SK-N-SH (cell line): ENCODE results near the gene NMS.

Experiments
- MXI1 ChIP-seq: IDR thresholded peaks from 2 replicates; pipeline ENCODE4 v1.6.1; 2012; ENCODE audit warnings: mild to moderate bottlenecking, low read depth, low read length, improper control_type of control experiment
- TCF12 ChIP-seq: IDR thresholded peaks from 2 replicates; pipeline ENCODE4 v1.4.0; 2012
- TF ChIP-seq, protein P1 (sequence below): IDR thresholded peaks from 2 replicates; pipeline ENCODE4 v1.6.1; 2012; ENCODE audit warnings: mild to moderate bottlenecking, low read depth, low read length, moderate library complexity
- TF ChIP-seq, protein P2 (sequence below): fragments of 200-600 bp; sonication (generic); IDR thresholded peaks from 2 replicates; pipeline ENCODE4 v1.6.1; 2017; ENCODE audit warnings: antibody characterized with exemption, mild to moderate bottlenecking, moderate library complexity

- TF ChIP-seq TCF12 (no peak), MXI1 (no peak)
- TF ChIP-seq, protein P1, sequence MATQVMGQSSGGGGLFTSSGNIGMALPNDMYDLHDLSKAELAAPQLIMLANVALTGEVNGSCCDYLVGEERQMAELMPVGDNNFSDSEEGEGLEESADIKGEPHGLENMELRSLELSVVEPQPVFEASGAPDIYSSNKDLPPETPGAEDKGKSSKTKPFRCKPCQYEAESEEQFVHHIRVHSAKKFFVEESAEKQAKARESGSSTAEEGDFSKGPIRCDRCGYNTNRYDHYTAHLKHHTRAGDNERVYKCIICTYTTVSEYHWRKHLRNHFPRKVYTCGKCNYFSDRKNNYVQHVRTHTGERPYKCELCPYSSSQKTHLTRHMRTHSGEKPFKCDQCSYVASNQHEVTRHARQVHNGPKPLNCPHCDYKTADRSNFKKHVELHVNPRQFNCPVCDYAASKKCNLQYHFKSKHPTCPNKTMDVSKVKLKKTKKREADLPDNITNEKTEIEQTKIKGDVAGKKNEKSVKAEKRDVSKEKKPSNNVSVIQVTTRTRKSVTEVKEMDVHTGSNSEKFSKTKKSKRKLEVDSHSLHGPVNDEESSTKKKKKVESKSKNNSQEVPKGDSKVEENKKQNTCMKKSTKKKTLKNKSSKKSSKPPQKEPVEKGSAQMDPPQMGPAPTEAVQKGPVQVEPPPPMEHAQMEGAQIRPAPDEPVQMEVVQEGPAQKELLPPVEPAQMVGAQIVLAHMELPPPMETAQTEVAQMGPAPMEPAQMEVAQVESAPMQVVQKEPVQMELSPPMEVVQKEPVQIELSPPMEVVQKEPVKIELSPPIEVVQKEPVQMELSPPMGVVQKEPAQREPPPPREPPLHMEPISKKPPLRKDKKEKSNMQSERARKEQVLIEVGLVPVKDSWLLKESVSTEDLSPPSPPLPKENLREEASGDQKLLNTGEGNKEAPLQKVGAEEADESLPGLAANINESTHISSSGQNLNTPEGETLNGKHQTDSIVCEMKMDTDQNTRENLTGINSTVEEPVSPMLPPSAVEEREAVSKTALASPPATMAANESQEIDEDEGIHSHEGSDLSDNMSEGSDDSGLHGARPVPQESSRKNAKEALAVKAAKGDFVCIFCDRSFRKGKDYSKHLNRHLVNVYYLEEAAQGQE: no peak
- TF ChIP-seq, protein P2, sequence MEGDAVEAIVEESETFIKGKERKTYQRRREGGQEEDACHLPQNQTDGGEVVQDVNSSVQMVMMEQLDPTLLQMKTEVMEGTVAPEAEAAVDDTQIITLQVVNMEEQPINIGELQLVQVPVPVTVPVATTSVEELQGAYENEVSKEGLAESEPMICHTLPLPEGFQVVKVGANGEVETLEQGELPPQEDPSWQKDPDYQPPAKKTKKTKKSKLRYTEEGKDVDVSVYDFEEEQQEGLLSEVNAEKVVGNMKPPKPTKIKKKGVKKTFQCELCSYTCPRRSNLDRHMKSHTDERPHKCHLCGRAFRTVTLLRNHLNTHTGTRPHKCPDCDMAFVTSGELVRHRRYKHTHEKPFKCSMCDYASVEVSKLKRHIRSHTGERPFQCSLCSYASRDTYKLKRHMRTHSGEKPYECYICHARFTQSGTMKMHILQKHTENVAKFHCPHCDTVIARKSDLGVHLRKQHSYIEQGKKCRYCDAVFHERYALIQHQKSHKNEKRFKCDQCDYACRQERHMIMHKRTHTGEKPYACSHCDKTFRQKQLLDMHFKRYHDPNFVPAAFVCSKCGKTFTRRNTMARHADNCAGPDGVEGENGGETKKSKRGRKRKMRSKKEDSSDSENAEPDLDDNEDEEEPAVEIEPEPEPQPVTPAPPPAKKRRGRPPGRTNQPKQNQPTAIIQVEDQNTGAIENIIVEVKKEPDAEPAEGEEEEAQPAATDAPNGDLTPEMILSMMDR: no peak
Observed at GRCh38 chr2:100527440-100528015, 57.2 kb downstream of the NMS start.
